HFF-Myc (cell line): Measurements from ENCODE around the gene SGCE.

ENCODE experiments used
- DNase-seq: peaks from one replicate; pipeline ENCODE4 v3.0.0-alpha.2; 2011; ENCODE audit warnings: low read depth; ENCODE audit errors: extremely low read depth
- H3K4me3 ChIP-seq: replicated peaks from 2 replicates; pipeline ENCODE4 v1.5.1; 2011; ENCODE audit warnings: low read depth, mild to moderate bottlenecking, control low read depth, low read length
- CTCF ChIP-seq: IDR thresholded peaks from 2 replicates; pipeline ENCODE4 v1.5.1; 2012; ENCODE audit warnings: mild to moderate bottlenecking, low read depth, low read length, control low read depth; ENCODE audit errors: missing control alignments

SGCE gene

GRCh38 chr7:94577357-94577756, 78.6 kb downstream of the SGCE start:
- DNase-seq: no peak
- no peak overlapping the region for H3K4me3 ChIP-seq
- TF ChIP-seq CTCF: no peak

- DNase-seq: no peak
- TF ChIP-seq CTCF: no peak
- no peak overlapping the region for H3K4me3 ChIP-seq
Observed at GRCh38 chr7:94576316-94576715, 79.6 kb downstream of the SGCE start.

GRCh38 chr7:94575646-94576045, 80.3 kb downstream of the SGCE start:
- H3K4me3 ChIP-seq: no peak overlapping the region
- no peak for TF ChIP-seq CTCF
- DNase-seq: no peak

- H3K4me3 ChIP-seq: no peak overlapping the region
- no peak for TF ChIP-seq CTCF
- DNase-seq: no peak
Observed at GRCh38 chr7:94571816-94572215, 84.1 kb downstream of the SGCE start.

- DNase-seq: no peak
- H3K4me3 ChIP-seq: no peak overlapping the region
- no peak for TF ChIP-seq CTCF
Observed at GRCh38 chr7:94567396-94567795, 88.5 kb downstream of the SGCE start.

- H3K4me3 ChIP-seq: no peak overlapping the region
- no peak for TF ChIP-seq CTCF
- no peak for DNase-seq
Observed at GRCh38 chr7:94565247-94565894, 90.6 kb downstream of the SGCE start.

- DNase-seq: no peak
- H3K4me3 ChIP-seq: no peak overlapping the region
- TF ChIP-seq CTCF: no peak
Observed at GRCh38 chr7:94562525-94562924, 93.4 kb downstream of the SGCE start.
